ENCODE data around the gene SDK1.

GRCh38 chr7:3585826-3586225 lies 284.8 kb downstream of the SDK1 start:
- TF ChIP-seq, protein P1, sequence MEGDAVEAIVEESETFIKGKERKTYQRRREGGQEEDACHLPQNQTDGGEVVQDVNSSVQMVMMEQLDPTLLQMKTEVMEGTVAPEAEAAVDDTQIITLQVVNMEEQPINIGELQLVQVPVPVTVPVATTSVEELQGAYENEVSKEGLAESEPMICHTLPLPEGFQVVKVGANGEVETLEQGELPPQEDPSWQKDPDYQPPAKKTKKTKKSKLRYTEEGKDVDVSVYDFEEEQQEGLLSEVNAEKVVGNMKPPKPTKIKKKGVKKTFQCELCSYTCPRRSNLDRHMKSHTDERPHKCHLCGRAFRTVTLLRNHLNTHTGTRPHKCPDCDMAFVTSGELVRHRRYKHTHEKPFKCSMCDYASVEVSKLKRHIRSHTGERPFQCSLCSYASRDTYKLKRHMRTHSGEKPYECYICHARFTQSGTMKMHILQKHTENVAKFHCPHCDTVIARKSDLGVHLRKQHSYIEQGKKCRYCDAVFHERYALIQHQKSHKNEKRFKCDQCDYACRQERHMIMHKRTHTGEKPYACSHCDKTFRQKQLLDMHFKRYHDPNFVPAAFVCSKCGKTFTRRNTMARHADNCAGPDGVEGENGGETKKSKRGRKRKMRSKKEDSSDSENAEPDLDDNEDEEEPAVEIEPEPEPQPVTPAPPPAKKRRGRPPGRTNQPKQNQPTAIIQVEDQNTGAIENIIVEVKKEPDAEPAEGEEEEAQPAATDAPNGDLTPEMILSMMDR (IDR thresholded peaks at IDR 0.05): no peak
- no peak for TF ChIP-seq POLR2AphosphoS5 (IDR thresholded peaks at IDR 0.05)
